GM12873 (cell line): Measurements from ENCODE around the gene ARHGAP6.
A peak's percentile ranks its signal among the peaks of the same experiment; 100 is the strongest.

ENCODE experiments used
- CTCF ChIP-seq: IDR thresholded peaks from 2 replicates; pipeline ENCODE4 v1.5.1; 2012; ENCODE audit warnings: low read depth, mild to moderate bottlenecking, moderate library complexity, low read length, control low read depth; ENCODE audit not compliant: insufficient read depth; ENCODE audit errors: missing control alignments

Gene ARHGAP6

GRCh38 chrX:11164433-11164832 is 501.3 kb downstream of the ARHGAP6 start:
- TF ChIP-seq CTCF, result no peak

- TF ChIP-seq CTCF, result no peak
Observed at GRCh38 chrX:11159149-11159548, 506.6 kb downstream of the ARHGAP6 start.

- no peak for TF ChIP-seq CTCF
Observed at GRCh38 chrX:11151799-11152559, 513.7 kb downstream of the ARHGAP6 start.

GRCh38 chrX:11148401-11148800 is 517.3 kb downstream of the ARHGAP6 start:
- no peak for TF ChIP-seq CTCF

GRCh38 chrX:11146411-11146810 is 519.3 kb downstream of the ARHGAP6 start:
- TF ChIP-seq CTCF, result no peak

GRCh38 chrX:11143931-11144678 is 521.6 kb downstream of the ARHGAP6 start:
- TF ChIP-seq CTCF, result peak; percentile 69

- TF ChIP-seq CTCF, result no peak
Observed at GRCh38 chrX:11138498-11139390, 527.0 kb downstream of the ARHGAP6 start.
